Measurements from ENCODE around the gene CCR2. TPM values are rescaled to one million over a fixed set of nuclear protein-coding genes. Genes with fewer than 3 reads are reported as not detected.

CCR2 gene
- total RNA-seq, 1 donor = under 0.01 TPM

DNA sequence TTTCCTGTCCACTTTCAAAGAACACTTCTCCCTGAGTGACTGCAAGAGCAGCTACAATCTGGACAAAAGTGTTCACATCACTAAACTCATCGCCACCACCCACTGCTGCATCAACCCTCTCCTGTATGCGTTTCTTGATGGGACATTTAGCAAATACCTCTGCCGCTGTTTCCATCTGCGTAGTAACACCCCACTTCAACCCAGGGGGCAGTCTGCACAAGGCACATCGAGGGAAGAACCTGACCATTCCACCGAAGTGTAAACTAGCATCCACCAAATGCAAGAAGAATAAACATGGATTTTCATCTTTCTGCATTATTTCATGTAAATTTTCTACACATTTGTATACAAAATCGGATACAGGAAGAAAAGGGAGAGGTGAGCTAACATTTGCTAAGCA, 54.9 kb downstream of the CCR2 start:
- DNase-seq (ENCODE audit: low read depth) = no peak
- H3K4me3 ChIP-seq (ENCODE audit: low read depth, low read length) = no peak overlapping the region
- TF ChIP-seq, protein P1, sequence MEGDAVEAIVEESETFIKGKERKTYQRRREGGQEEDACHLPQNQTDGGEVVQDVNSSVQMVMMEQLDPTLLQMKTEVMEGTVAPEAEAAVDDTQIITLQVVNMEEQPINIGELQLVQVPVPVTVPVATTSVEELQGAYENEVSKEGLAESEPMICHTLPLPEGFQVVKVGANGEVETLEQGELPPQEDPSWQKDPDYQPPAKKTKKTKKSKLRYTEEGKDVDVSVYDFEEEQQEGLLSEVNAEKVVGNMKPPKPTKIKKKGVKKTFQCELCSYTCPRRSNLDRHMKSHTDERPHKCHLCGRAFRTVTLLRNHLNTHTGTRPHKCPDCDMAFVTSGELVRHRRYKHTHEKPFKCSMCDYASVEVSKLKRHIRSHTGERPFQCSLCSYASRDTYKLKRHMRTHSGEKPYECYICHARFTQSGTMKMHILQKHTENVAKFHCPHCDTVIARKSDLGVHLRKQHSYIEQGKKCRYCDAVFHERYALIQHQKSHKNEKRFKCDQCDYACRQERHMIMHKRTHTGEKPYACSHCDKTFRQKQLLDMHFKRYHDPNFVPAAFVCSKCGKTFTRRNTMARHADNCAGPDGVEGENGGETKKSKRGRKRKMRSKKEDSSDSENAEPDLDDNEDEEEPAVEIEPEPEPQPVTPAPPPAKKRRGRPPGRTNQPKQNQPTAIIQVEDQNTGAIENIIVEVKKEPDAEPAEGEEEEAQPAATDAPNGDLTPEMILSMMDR (IDR thresholded peaks at IDR 0.05; ENCODE audit: insufficient read depth, low read length) = no peak

DNA sequence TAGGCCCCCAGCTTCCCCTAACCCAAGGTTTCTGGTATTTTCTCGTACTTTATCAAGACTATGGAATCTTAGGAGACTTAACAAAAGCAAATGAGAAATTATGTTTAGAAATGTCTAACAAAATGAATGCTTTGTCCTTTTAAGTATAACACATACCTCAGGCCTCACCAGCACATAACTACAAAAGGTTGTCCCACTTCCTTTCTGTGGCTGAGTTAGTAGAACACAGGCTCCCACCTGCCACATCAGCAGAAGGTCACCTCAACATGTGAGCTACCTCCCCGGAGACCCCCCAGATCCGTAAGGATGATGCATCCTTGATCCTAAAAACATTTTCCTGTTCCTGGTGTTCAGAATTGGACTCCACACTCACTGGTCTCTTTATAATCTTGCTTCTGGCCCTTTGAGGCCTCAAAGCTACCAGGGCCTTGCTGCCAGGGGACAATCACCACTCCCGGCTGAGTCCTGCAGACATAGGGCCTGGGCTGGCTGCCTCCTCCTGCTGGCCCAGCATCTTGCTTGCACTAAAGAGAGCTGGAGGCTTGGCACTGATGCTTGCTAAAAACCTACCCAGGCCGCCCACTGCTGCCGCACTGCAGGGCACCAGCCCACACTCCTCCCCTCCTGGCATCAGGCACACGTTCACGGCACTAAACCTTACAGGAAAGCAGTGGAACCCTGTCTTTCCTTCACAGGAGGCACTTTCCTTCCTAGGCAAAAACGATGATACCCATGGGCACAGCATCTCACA, 56.0 kb downstream of the CCR2 start:
- H3K4me3 ChIP-seq (ENCODE audit: low read depth, low read length) = no peak overlapping the region
- DNase-seq (ENCODE audit: low read depth) = no peak
- TF ChIP-seq, protein P1 (IDR thresholded peaks at IDR 0.05; ENCODE audit: insufficient read depth, low read length) = no peak

Other genes with a start within 250 kb of the CCR2 start
- gene CCR1, start 145.8 kb upstream of the CCR2 start, total RNA-seq (ENCODE audit: low replicate concordance) = 0.08 and 0.90 TPM in 2 replicates
- gene CCR3, start 111.7 kb upstream of the CCR2 start, total RNA-seq (ENCODE audit: low replicate concordance) = not detected in 2 replicates
- gene CCR5, start 16.8 kb downstream of the CCR2 start, total RNA-seq (ENCODE audit: low replicate concordance) = not detected in 2 replicates
- gene CCRL2, start 53.1 kb downstream of the CCR2 start, total RNA-seq (ENCODE audit: low replicate concordance) = 0.54 TPM in 1 of 2 replicates, not detected in the other
- not detected in 2 replicates for gene LTF, start 110.8 kb downstream of the CCR2 start, total RNA-seq (ENCODE audit: low replicate concordance)
- gene RTP3, start 143.9 kb downstream of the CCR2 start, total RNA-seq (ENCODE audit: low replicate concordance) = not detected in 2 replicates
- gene LRRC2, start 212.2 kb downstream of the CCR2 start, total RNA-seq (ENCODE audit: low replicate concordance) = 7.9 and 10.1 TPM in 2 replicates

Data from fibroblast of the aortic adventitia (primary cell).